ENCODE results near the gene POLN. TPM values are rescaled to one million over a fixed set of nuclear protein-coding genes. Genes with fewer than 3 reads are reported as not detected.

Gene POLN
- total RNA-seq, 2 donors from 2014 or later: 3.8 to 15.2 TPM

GRCh38 chr4:2083116-2083825 is 158.7 kb downstream of the POLN start:
- intact Hi-C loops (cut with DNase I): no loop called here
- TF ChIP-seq, protein P1, sequence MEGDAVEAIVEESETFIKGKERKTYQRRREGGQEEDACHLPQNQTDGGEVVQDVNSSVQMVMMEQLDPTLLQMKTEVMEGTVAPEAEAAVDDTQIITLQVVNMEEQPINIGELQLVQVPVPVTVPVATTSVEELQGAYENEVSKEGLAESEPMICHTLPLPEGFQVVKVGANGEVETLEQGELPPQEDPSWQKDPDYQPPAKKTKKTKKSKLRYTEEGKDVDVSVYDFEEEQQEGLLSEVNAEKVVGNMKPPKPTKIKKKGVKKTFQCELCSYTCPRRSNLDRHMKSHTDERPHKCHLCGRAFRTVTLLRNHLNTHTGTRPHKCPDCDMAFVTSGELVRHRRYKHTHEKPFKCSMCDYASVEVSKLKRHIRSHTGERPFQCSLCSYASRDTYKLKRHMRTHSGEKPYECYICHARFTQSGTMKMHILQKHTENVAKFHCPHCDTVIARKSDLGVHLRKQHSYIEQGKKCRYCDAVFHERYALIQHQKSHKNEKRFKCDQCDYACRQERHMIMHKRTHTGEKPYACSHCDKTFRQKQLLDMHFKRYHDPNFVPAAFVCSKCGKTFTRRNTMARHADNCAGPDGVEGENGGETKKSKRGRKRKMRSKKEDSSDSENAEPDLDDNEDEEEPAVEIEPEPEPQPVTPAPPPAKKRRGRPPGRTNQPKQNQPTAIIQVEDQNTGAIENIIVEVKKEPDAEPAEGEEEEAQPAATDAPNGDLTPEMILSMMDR (IDR thresholded peaks at IDR 0.05): no peak
- TF ChIP-seq POLR2AphosphoS5 (IDR thresholded peaks at IDR 0.05) (no peak), POLR2A (IDR thresholded peaks at IDR 0.05) (no peak)
- Histone ChIP-seq H3K9me3 (no peaks in the 10 kb centered on the region), H3K27ac (no peak overlapping the region), H3K27me3 (replicated peaks; ENCODE audit: insufficient read depth) (no peaks in the 10 kb centered on the region), H3K4me3 (no peak overlapping the region), H3K4me1 (replicated peaks) (no peaks in the 10 kb centered on the region), H3K36me3 (no peaks in the 10 kb centered on the region)
- 76% methylated on average over 15 of the region's 15 CpGs for WGBS
- no peak for DNase-seq (ENCODE audit: low spot score)

GRCh38 chr4:2082627-2083026 is 159.3 kb downstream of the POLN start:
- Histone ChIP-seq H3K27me3 (replicated peaks; ENCODE audit: insufficient read depth) (no peaks in the 10 kb centered on the region), H3K36me3 (no peaks in the 10 kb centered on the region), H3K4me1 (replicated peaks) (no peaks in the 10 kb centered on the region), H3K9me3 (no peaks in the 10 kb centered on the region), H3K27ac (no peak overlapping the region), H3K4me3 (no peak overlapping the region)
- TF ChIP-seq POLR2AphosphoS5 (IDR thresholded peaks at IDR 0.05) (no peak), POLR2A (IDR thresholded peaks at IDR 0.05) (no peak)
- WGBS: 85% methylated on average over 4 of the region's 4 CpGs
- intact Hi-C loops (cut with DNase I): no loop called here
- no peak for DNase-seq (ENCODE audit: low spot score)

DNA sequence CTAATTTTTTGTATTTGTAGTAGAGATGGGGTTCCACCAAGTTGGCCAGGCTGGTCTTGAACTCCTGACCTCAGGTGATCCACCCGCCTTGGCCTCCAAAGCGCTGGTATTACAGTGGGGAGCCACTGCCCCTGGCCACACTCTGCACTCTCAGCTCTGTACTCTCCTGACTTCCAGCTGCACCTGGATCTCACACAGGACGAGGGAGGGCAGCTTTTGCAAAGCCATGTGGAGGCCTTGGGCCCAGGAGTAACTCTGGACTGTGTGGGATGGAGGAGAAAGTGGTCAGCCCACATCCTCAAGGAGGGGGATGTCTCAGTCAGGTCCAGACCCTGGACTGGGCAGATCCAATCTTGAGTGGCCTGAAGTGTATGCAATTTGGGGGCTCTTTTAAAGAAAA is 159.8 kb downstream of the POLN start:
- 93% methylated on average over 3 of the region's 3 CpGs for WGBS
- no peak for DNase-seq (ENCODE audit: low spot score)
- intact Hi-C loops (cut with DNase I): no loop called here
- TF ChIP-seq POLR2AphosphoS5 (IDR thresholded peaks at IDR 0.05) (no peak), POLR2A (IDR thresholded peaks at IDR 0.05) (no peak)
- TF ChIP-seq, protein P1 (IDR thresholded peaks at IDR 0.05): no peak
- H3K9me3 ChIP-seq: no peaks in the 10 kb centered on the region
- H3K27me3 ChIP-seq (replicated peaks; ENCODE audit: insufficient read depth): no peaks in the 10 kb centered on the region
- no peaks in the 10 kb centered on the region for H3K36me3 ChIP-seq
- no peak overlapping the region for H3K4me3 ChIP-seq
- no peak overlapping the region for H3K27ac ChIP-seq
- H3K4me1 ChIP-seq (replicated peaks): no peaks in the 10 kb centered on the region

GRCh38 chr4:2081540-2081939 is 160.4 kb downstream of the POLN start:
- 95% methylated on average over 10 of the region's 10 CpGs for WGBS
- TF ChIP-seq, protein P1 (IDR thresholded peaks at IDR 0.05): no peak
- intact Hi-C loops (cut with DNase I): no loop called here
- Histone ChIP-seq H3K27me3 (replicated peaks; ENCODE audit: insufficient read depth) (no peaks in the 10 kb centered on the region), H3K36me3 (no peaks in the 10 kb centered on the region), H3K27ac (no peak overlapping the region), H3K4me3 (no peak overlapping the region), H3K9me3 (no peaks in the 10 kb centered on the region), H3K4me1 (replicated peaks) (no peaks in the 10 kb centered on the region)
- no peak for DNase-seq (ENCODE audit: low spot score)

GRCh38 chr4:2080429-2081300 is 161.3 kb downstream of the POLN start:
- Histone ChIP-seq H3K4me3 (no peak overlapping the region), H3K27me3 (replicated peaks; ENCODE audit: insufficient read depth) (no peaks in the 10 kb centered on the region), H3K36me3 (no peaks in the 10 kb centered on the region), H3K27ac (no peak overlapping the region), H3K4me1 (replicated peaks) (no peaks in the 10 kb centered on the region), H3K9me3 (no peaks in the 10 kb centered on the region)
- no peak for TF ChIP-seq POLR2A (IDR thresholded peaks at IDR 0.05)
- no peak for TF ChIP-seq POLR2AphosphoS5 (IDR thresholded peaks at IDR 0.05)
- TF ChIP-seq, protein P1 (IDR thresholded peaks at IDR 0.05): no peak
- WGBS: 85% methylated on average over 19 of the region's 19 CpGs
- no peak for DNase-seq (ENCODE audit: low spot score)
- intact Hi-C loops (cut with DNase I): no loop called here
